Esophagus muscularis mucosa (tissue), 4 donors: ENCODE measurements around the gene RMDN3. TPM values are rescaled to one million over a fixed set of nuclear protein-coding genes. Genes with fewer than 3 reads are reported as not detected.

Source experiments
- DNase-seq: peaks from one replicate; pipeline ENCODE4 v3.0.0-alpha.2; 2017; ENCODE audit errors: extremely low spot score
- H3K27ac ChIP-seq, 4 donors: fragments of 200-600 bp; sonication (generic); replicated peaks in 1 of 4; 1 replicate in 3 of 4; 2 replicates in 1 of 4; pipeline ENCODE4 v1.5.1; 2016 to 2019; ENCODE audit warnings: mild to moderate bottlenecking in 1 of 4
- H3K27me3 ChIP-seq, 4 donors: fragments of 200-600 bp; sonication (generic); one replicate each; pipeline versions ENCODE4 v1.5.1 to v1.6.0; 2016 to 2019
- H3K36me3 ChIP-seq, 4 donors: fragments of 200-600 bp; sonication (generic); one replicate each; pipeline ENCODE4 v1.5.1; 2016 to 2019
- H3K4me1 ChIP-seq, 4 donors: fragments of 200-600 bp; sonication (generic); one replicate each; pipeline ENCODE4 v1.5.1; 2016 to 2019
- H3K4me3 ChIP-seq, 4 donors: fragments of 200-600 bp; sonication (generic); 1 replicate in 2 of 4; 2 replicates in 2 of 4; pipeline ENCODE4 v1.5.1; 2016 to 2019; ENCODE audit warnings: mild to moderate bottlenecking in 4 of 4, moderate library complexity in 1 of 4
- H3K9me3 ChIP-seq, 4 donors: fragments of 200-600 bp; sonication (generic); 1 replicate in 3 of 4; 2 replicates in 1 of 4; pipeline ENCODE4 v1.5.1; 2016 to 2019
- CTCF ChIP-seq, 3 experiments: fragments of 200-600 bp in 2 of 3; fragments of 450-650 bp in 1 of 3; sonication (generic) in 2 of 3; IDR thresholded peaks; one replicate each; pipeline ENCODE4 v1.5.1; 2017 to 2019; ENCODE audit warnings: antibody characterized with exemption in 3 of 3, mild to moderate bottlenecking in 2 of 3, moderate library complexity in 1 of 3
- EP300 ChIP-seq: sonication (generic); formaldehyde crosslinking; IDR thresholded peaks from one replicate; pipeline ENCODE4 v1.6.1; 2017; ENCODE audit warnings: antibody characterized with exemption
- POLR2A ChIP-seq: fragments of 450-650 bp; IDR thresholded peaks from one replicate; pipeline ENCODE4 v1.6.1; 2017; ENCODE audit warnings: antibody characterized with exemption, moderate library complexity, mild to moderate bottlenecking, low read depth
- POLR2AphosphoS5 ChIP-seq, 2 donors: sonication (generic); formaldehyde crosslinking; IDR thresholded peaks; one replicate each; pipeline ENCODE4 v1.6.1; 2017; ENCODE audit warnings: antibody characterized with exemption in 2 of 2
- WGBS: methylation state at CpG from one replicate; pipeline ENCODE4 v1.1.5; 2018; 5-methylcytosine and 5-hydroxymethylcytosine counted together
- intact Hi-C: fragments of 100-400 bp; cut with DNase I; formaldehyde crosslinking; loops from one replicate; pipeline ENCODE4 v1.15.1; 2023
- total RNA-seq, 4 donors: library from RNA; depleted of rRNA; stranded (reverse); fragments of >200 nt; gene quantifications; one replicate each; pipeline versions ENCODE4 v1.1.0 to v1.2.1, GENCODE V29; 2016

The RMDN3 gene
- total RNA-seq, 4 donors from 2014 or later: 29.5 to 34.9 (median 31.5) TPM

DNA sequence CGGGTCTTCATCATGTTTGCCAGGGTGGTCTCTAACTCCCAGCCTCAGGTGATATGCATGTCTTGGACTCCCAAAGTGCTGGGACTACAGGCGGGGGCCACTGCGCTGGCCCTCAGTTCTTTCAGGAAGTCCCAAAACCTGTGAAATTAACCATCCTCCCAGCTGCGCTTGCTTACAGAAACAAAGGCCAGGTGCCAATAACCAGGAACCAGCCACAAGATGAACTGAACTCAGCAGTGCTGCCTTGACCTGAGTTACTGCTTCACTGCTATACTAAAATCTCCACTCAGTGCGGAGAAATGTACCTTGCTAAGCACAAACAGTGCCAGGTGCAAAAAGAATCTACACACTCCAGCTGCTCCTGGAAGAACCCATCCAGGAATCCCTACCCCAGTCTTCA, 4.9 kb upstream of the RMDN3 start:
- WGBS: 96% methylated on average over 5 of the region's 5 CpGs
- no peak for DNase-seq
- no peak for TF ChIP-seq CTCF (IDR thresholded peaks at IDR 0.05)
- no peak for TF ChIP-seq EP300
- no peak for TF ChIP-seq POLR2A
- TF ChIP-seq POLR2AphosphoS5 (IDR thresholded peaks at IDR 0.05): no peak
- no peaks in the 10 kb centered on the region for H3K36me3 ChIP-seq
- no peak overlapping the region for H3K27ac ChIP-seq
- H3K4me3 ChIP-seq: no peak overlapping the region
- intact Hi-C loops: loop anchor here (5.0 to 10.0 kb wide), 2 partner anchors 68 to 195 kb away; partner anchors contain the start of genes CCDC32 and RPUSD2
- H3K4me1 ChIP-seq: peaks cover 22 to 32% (median 31%) of the 10 kb centered on the region in 4 donors
- no peaks in the 10 kb centered on the region for H3K27me3 ChIP-seq
- no peaks in the 10 kb centered on the region for H3K9me3 ChIP-seq

DNA sequence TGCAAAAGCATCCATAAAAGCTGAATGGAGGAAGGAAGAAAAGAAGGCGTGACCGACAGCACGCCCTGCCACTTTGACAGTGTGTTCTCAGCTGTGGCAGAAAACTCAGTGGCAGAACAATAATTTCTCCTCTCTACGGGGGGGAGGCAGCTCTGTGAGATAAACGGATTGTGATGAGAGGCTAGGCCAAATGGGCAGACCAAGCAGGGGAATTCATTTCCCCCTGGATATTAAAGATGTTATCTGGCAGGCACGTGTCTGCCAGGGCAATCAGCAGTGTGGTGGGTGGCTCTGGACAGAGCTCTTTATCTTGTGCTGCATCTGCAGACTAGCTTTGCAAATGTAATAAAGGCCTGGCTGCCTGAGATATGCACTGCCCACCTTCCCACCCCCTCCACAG, 1.9 kb upstream of the RMDN3 start:
- Histone ChIP-seq H3K36me3 (peaks cover under 1 to 9% (median 7%) of the 10 kb centered on the region in 4 donors), H3K9me3 (no peaks in the 10 kb centered on the region), H3K4me3 (no peak overlapping the region), H3K4me1 (peaks cover 15 to 32% (median 26%) of the 10 kb centered on the region in 4 donors), H3K27me3 (no peaks in the 10 kb centered on the region), H3K27ac (no peak overlapping the region)
- TF ChIP-seq POLR2A: no peak
- DNase-seq: no peak
- intact Hi-C loops: loop anchor here (5.0 to 10.0 kb wide), 2 partner anchors 65 to 192 kb away; partner anchors contain the start of genes CCDC32 and RPUSD2
- WGBS: 57% methylated on average over 6 of the region's 6 CpGs

GRCh38 chr15:40755812-40756208, 756 bp upstream of the RMDN3 start:
- no peaks in the 10 kb centered on the region for H3K27me3 ChIP-seq
- H3K27ac ChIP-seq: peak overlapping the region; percentile 72 to 86 (median 85)
- TF ChIP-seq CTCF (IDR thresholded peaks at IDR 0.05) (no peak), POLR2A (no peak), POLR2AphosphoS5 (IDR thresholded peaks at IDR 0.05) (no peak), EP300 (no peak)
- H3K4me1 ChIP-seq: peaks cover 15 to 32% (median 26%) of the 10 kb centered on the region in 4 donors
- no peaks in the 10 kb centered on the region for H3K9me3 ChIP-seq
- 62% methylated on average over 10 of the region's 10 CpGs for WGBS
- intact Hi-C loops: loop anchor here (2.0 to 10.0 kb wide), 3 partner anchors 51 to 191 kb away; partner anchors contain the start of genes CCDC32, DNAJC17, RPUSD2 and ZFYVE19
- peaks cover 6 to 21% (median 18%) of the 10 kb centered on the region in 4 donors for H3K36me3 ChIP-seq
- peak overlapping the region; percentile 64 to 99 (median 88) for H3K4me3 ChIP-seq
- DNase-seq: no peak

DNA sequence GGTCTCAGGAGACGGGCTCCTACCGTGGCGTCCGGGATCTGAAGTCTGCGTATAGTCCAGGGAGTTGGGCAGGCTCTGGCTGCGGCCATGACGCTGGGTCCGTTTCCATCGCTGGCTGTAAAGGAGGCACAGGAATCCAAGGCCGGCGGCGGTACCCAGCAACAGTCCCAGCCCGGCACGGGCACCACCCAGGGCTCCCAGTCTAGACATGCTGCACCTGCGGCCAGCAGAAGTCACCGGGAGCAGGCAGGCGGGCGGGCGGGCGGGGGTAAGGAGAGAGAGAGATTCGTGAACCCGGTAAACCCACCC, 526 bp downstream of the RMDN3 start:
- WGBS: 0% methylated on average over 19 of the region's 22 CpGs
- no peaks in the 10 kb centered on the region for H3K9me3 ChIP-seq
- H3K4me1 ChIP-seq: peaks cover 15 to 32% (median 26%) of the 10 kb centered on the region in 4 donors
- TF ChIP-seq CTCF (IDR thresholded peaks at IDR 0.05) (no peak), POLR2AphosphoS5 (IDR thresholded peaks at IDR 0.05) (no peak), EP300 (no peak)
- H3K27ac ChIP-seq: peak overlapping the region; percentile 72 to 86 (median 85)
- intact Hi-C loops: loop anchor here (2.0 to 10.0 kb wide), 3 partner anchors 52 to 190 kb away; partner anchors contain the start of genes CCDC32, DNAJC17, RPUSD2 and ZFYVE19
- peak overlapping the region; percentile 64 to 99 (median 88) for H3K4me3 ChIP-seq
- DNase-seq: no peak
- H3K27me3 ChIP-seq: no peaks in the 10 kb centered on the region
- peaks cover 12 to 32% (median 29%) of the 10 kb centered on the region in 4 donors for H3K36me3 ChIP-seq

- Histone ChIP-seq H3K9me3 (no peaks in the 10 kb centered on the region), H3K4me1 (peaks cover 15 to 32% (median 26%) of the 10 kb centered on the region in 4 donors), H3K27ac (no peak overlapping the region), H3K4me3 (no peak overlapping the region), H3K27me3 (no peaks in the 10 kb centered on the region), H3K36me3 (peaks cover 20 to 60% (median 52%) of the 10 kb centered on the region in 4 donors)
- 83% methylated on average over 11 of the region's 12 CpGs for WGBS
- intact Hi-C loops: loop anchor here (5.0 to 10.0 kb wide), 2 partner anchors 146 to 187 kb away; partner anchors contain the start of genes CCDC32 and RPUSD2
- no peak for DNase-seq
- TF ChIP-seq POLR2A: no peak
- no peak for TF ChIP-seq POLR2AphosphoS5 (IDR thresholded peaks at IDR 0.05)
- TF ChIP-seq CTCF (IDR thresholded peaks at IDR 0.05): no peak
- no peak for TF ChIP-seq EP300
These were observed 3.3 kb downstream of the RMDN3 start for GRCh38 chr15:40751745-40752144.
